Endothelial cell of umbilical vein (primary cell): Measurements from ENCODE around the gene WFIKKN1.

Source experiments
- EZH2 ChIP-seq: IDR thresholded peaks from 2 replicates; pipeline ENCODE4 v1.6.1; 2012; ENCODE audit warnings: borderline replicate concordance, low read depth, mild to moderate bottlenecking, moderate library complexity, low read length, inconsistent platforms; ENCODE audit not compliant: severe bottlenecking
- FOS ChIP-seq: IDR thresholded peaks from 2 replicates; pipeline ENCODE4 v1.6.1; 2011; ENCODE audit warnings: mild to moderate bottlenecking, low read length, moderate library complexity, borderline replicate concordance; ENCODE audit not compliant: insufficient read depth
- GATA2 ChIP-seq: IDR thresholded peaks from 2 replicates; pipeline ENCODE4 v1.7.0; 2011; ENCODE audit warnings: low read depth, mild to moderate bottlenecking, moderate library complexity, mixed read lengths, low read length; ENCODE audit not compliant: insufficient read length, insufficient read depth
- JUN ChIP-seq: IDR thresholded peaks from 2 replicates; pipeline ENCODE4 v1.6.1; 2011; ENCODE audit warnings: borderline replicate concordance, low read depth; ENCODE audit not compliant: insufficient read length, insufficient read depth
- MYC ChIP-seq: IDR thresholded peaks from one replicate; pipeline ENCODE4 v1.6.1; 2011; ENCODE audit warnings: mild to moderate bottlenecking, low read depth, low read length
- POLR2A ChIP-seq: IDR thresholded peaks from 2 replicates; pipeline ENCODE4 v1.6.1; 2012; ENCODE audit warnings: low read depth, mild to moderate bottlenecking, control low read depth, low read length
- POLR2AphosphoS5 ChIP-seq: IDR thresholded peaks from 2 replicates; pipeline ENCODE4 v1.6.1; 2012; ENCODE audit warnings: low read depth, mild to moderate bottlenecking, control low read depth, low read length, moderate library complexity; ENCODE audit not compliant: insufficient read depth
- TF ChIP-seq, protein P1 (sequence below), 2 donors: IDR thresholded peaks; 1 replicate in 1 of 2; 2 replicates in 1 of 2; pipeline ENCODE4 v1.5.1; 2011; ENCODE audit warnings: low read length in 2 of 2, mild to moderate bottlenecking in 2 of 2, moderate library complexity in 2 of 2, control low read depth in 1 of 2, inconsistent platforms in 1 of 2, low read depth in 1 of 2; ENCODE audit not compliant: insufficient read depth in 1 of 2; ENCODE audit errors: extremely low read depth in 1 of 2
- TF ChIP-seq, protein P2 (sequence below): IDR thresholded peaks from 2 replicates; pipeline ENCODE4 v1.6.1; 2011; ENCODE audit not compliant: insufficient read depth, insufficient read length

DNA sequence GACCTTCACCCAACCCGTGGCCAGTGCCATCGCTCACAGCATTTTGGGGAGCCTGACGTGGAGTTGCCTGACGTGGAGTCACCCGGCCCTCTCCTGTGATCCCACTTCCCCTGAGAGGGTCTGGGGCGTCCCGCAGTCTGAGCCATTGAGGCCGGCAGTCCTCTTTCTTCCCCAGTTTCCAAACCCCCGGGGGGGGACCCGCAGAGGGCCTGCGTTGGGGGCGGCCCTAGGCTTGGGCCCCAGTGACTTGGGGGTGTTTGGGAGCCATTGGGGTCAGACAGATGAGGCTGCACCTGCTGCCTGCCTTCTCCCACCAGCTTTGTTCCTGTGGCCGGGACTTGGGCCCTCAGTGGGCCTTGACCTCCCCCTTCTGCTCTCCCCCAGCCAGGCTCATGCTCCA is 38.9 kb downstream of the WFIKKN1 start:
- TF ChIP-seq, protein P1, sequence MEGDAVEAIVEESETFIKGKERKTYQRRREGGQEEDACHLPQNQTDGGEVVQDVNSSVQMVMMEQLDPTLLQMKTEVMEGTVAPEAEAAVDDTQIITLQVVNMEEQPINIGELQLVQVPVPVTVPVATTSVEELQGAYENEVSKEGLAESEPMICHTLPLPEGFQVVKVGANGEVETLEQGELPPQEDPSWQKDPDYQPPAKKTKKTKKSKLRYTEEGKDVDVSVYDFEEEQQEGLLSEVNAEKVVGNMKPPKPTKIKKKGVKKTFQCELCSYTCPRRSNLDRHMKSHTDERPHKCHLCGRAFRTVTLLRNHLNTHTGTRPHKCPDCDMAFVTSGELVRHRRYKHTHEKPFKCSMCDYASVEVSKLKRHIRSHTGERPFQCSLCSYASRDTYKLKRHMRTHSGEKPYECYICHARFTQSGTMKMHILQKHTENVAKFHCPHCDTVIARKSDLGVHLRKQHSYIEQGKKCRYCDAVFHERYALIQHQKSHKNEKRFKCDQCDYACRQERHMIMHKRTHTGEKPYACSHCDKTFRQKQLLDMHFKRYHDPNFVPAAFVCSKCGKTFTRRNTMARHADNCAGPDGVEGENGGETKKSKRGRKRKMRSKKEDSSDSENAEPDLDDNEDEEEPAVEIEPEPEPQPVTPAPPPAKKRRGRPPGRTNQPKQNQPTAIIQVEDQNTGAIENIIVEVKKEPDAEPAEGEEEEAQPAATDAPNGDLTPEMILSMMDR (IDR thresholded peaks at IDR 0.05; ENCODE audit: extremely low read depth in 1 of 2, insufficient read depth in 1 of 2, low read depth in 1 of 2, low read length in 2 of 2) = no peak
- no peak for TF ChIP-seq FOS
- TF ChIP-seq POLR2A = no peak
- no peak for TF ChIP-seq EZH2
- no peak for TF ChIP-seq POLR2AphosphoS5
- TF ChIP-seq, protein P2, sequence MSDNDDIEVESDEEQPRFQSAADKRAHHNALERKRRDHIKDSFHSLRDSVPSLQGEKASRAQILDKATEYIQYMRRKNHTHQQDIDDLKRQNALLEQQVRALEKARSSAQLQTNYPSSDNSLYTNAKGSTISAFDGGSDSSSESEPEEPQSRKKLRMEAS = no peak
- TF ChIP-seq MYC = no peak
- no peak for TF ChIP-seq JUN
- no peak for TF ChIP-seq GATA2
